SK-N-MC (cell line): ENCODE measurements around the gene NIT2.

Experiments
- EZH2 ChIP-seq: fragments of 200-600 bp; sonication (generic); IDR thresholded peaks from one replicate; pipeline ENCODE4 v1.6.1; 2017; ENCODE audit warnings: antibody characterized with exemption
- FOXP2 ChIP-seq: optimal IDR thresholded peaks from 2 replicates; pipeline ENCODE3; 2011; ENCODE audit warnings: mild to moderate bottlenecking, moderate library complexity; ENCODE audit not compliant: insufficient read depth; ENCODE audit errors: extremely low read length, control extremely low read depth
- POLR2AphosphoS5 ChIP-seq: IDR thresholded peaks from 2 replicates; pipeline ENCODE4 v1.6.1; 2012; ENCODE audit warnings: mild to moderate bottlenecking, low read depth, low read length, borderline replicate concordance

- TF ChIP-seq EZH2 (no peak), FOXP2 (no peak), POLR2AphosphoS5 (no peak)
These were observed 27.9 kb upstream of the NIT2 start for GRCh38 chr3:100306695-100307094.
